Neutrophil (primary cell): ENCODE measurements around the gene KCTD5.

Experiments used
- H3K27ac ChIP-seq: fragments of 200-600 bp; sonication (generic); 2 replicates; pipeline ENCODE4 v1.5.1; 2016; ENCODE audit warnings: mild to moderate bottlenecking, moderate library complexity
- H3K27me3 ChIP-seq: fragments of 200-600 bp; sonication (generic); 2 replicates; pipeline ENCODE4 v1.6.0; 2016; ENCODE audit warnings: mild to moderate bottlenecking
- H3K36me3 ChIP-seq: fragments of 200-600 bp; sonication (generic); 2 replicates; pipeline ENCODE4 v1.5.1; 2017
- H3K4me1 ChIP-seq, 2 experiments: fragments of 200-600 bp in 1 of 2; sonication (generic) in 1 of 2; 1 replicate in 1 of 2; 2 replicates in 1 of 2; pipeline versions ENCODE4 v1.5.1 to v1.6.1; 2013 to 2016; ENCODE audit warnings: low read depth in 1 of 2, low read length in 1 of 2, mild to moderate bottlenecking in 1 of 2, moderate library complexity in 1 of 2; ENCODE audit not compliant: control insufficient read depth in 1 of 2, insufficient read depth in 1 of 2
- H3K4me3 ChIP-seq, 2 experiments: fragments of 200-600 bp in 1 of 2; sonication (generic) in 1 of 2; 1 replicate in 1 of 2; 2 replicates in 1 of 2; pipeline ENCODE4 v1.5.1; 2013 to 2016; ENCODE audit warnings: low read depth in 1 of 2, low read length in 1 of 2, mild to moderate bottlenecking in 1 of 2, moderate library complexity in 1 of 2
- H3K9me3 ChIP-seq: fragments of 200-600 bp; sonication (generic); 2 replicates; pipeline ENCODE4 v1.5.1; 2016
- CTCF ChIP-seq: fragments of 200-600 bp; sonication (generic); IDR thresholded peaks from 2 replicates; pipeline ENCODE4 v1.5.1; 2016; ENCODE audit warnings: antibody characterized with exemption

The KCTD5 gene

GRCh38 chr16:2724816-2725348 lies 42.6 kb downstream of the KCTD5 start:
- Histone ChIP-seq H3K9me3 (no peaks in the 10 kb centered on the region), H3K27ac (no peak overlapping the region), H3K36me3 (no peaks in the 10 kb centered on the region), H3K27me3 (peaks cover 24% of the 10 kb centered on the region), H3K4me1 (peaks cover 2 to 10% of the 10 kb centered on the region in 2 experiments), H3K4me3 (no peak overlapping the region)
- no peak for TF ChIP-seq CTCF

- Histone ChIP-seq H3K27ac (no peak overlapping the region), H3K9me3 (no peaks in the 10 kb centered on the region)
Measured at GRCh38 chr16:2726923-2727322, 44.6 kb downstream of the KCTD5 start.

GRCh38 chr16:2728034-2728433 lies 45.7 kb downstream of the KCTD5 start:
- Histone ChIP-seq H3K36me3 (no peaks in the 10 kb centered on the region), H3K27me3 (peaks cover 24% of the 10 kb centered on the region), H3K27ac (no peak overlapping the region), H3K9me3 (no peaks in the 10 kb centered on the region), H3K4me1 (no peaks in the 10 kb centered on the region), H3K4me3 (no peak overlapping the region)
- no peak for TF ChIP-seq CTCF

More at GRCh38 chr16:2726923-2727322, 44.6 kb downstream of the KCTD5 start:
- Histone ChIP-seq H3K27me3 (peaks cover 24% of the 10 kb centered on the region), H3K4me3 (no peak overlapping the region), H3K4me1 (no peaks in the 10 kb centered on the region), H3K36me3 (no peaks in the 10 kb centered on the region)
- TF ChIP-seq CTCF: no peak

- no peaks in the 10 kb centered on the region for H3K27me3 ChIP-seq
- H3K36me3 ChIP-seq: no peaks in the 10 kb centered on the region
- H3K4me1 ChIP-seq: no peaks in the 10 kb centered on the region
- H3K27ac ChIP-seq: no peak overlapping the region
- H3K9me3 ChIP-seq: no peaks in the 10 kb centered on the region
- H3K4me3 ChIP-seq: no peak overlapping the region
- no peak for TF ChIP-seq CTCF
Measured at GRCh38 chr16:2734844-2735515, 52.7 kb downstream of the KCTD5 start.

- TF ChIP-seq CTCF: no peak
- Histone ChIP-seq H3K4me3 (no peak overlapping the region), H3K27ac (no peak overlapping the region), H3K9me3 (no peaks in the 10 kb centered on the region), H3K36me3 (no peaks in the 10 kb centered on the region), H3K27me3 (no peaks in the 10 kb centered on the region), H3K4me1 (no peaks in the 10 kb centered on the region)
Measured at GRCh38 chr16:2736476-2737237, 54.3 kb downstream of the KCTD5 start.
